KOPT-K1 (cell line): ENCODE data around the gene RAB11FIP3.
"Not testable (repeated sequence)": the region's sequence is repeated elsewhere in the genome, so short reads cannot be mapped to it uniquely, and the experiment has no call there.

Source experiments
- H3K27ac ChIP-seq: fragments of 200-600 bp; sonication (generic); 2 replicates; pipeline ENCODE4 v1.5.1; 2016; ENCODE audit warnings: antibody characterized with exemption, mild to moderate bottlenecking, low read depth, low read length; ENCODE audit not compliant: poor library complexity, severe bottlenecking
- H3K36me3 ChIP-seq: fragments of 200-600 bp; sonication (generic); 2 replicates; pipeline ENCODE4 v1.5.1; 2017; ENCODE audit warnings: antibody characterized with exemption, mild to moderate bottlenecking, low read length, moderate library complexity; ENCODE audit not compliant: insufficient read depth
- H3K9me3 ChIP-seq: fragments of 200-600 bp; sonication (generic); 2 replicates; pipeline ENCODE4 v1.5.1; 2017; ENCODE audit warnings: antibody characterized with exemption, low read length, mild to moderate bottlenecking; ENCODE audit not compliant: insufficient read depth, poor library complexity, severe bottlenecking

RAB11FIP3 gene

DNA sequence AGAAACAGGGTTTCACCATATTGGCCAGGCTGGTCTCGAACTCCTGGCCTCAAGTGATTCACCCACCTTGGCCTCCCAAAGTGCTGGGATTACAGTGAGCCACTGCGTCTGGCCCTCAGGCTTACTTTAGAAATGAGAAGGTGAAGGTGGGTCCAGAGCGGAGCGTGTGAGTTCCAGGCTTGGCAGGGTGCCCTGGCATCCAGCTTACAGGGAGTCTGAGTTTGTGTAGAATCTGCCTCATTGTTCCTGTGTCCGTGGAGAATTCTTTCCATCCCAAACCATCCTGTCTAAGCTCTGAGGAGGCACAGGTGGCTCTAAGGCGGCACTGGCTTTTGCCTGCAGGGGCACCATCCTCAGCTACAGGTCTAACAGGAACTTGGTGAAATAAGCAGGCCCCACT lies 50.6 kb downstream of the RAB11FIP3 start:
- Histone ChIP-seq H3K36me3 (peaks cover 24% of the 10 kb centered on the region; the same call in 1 of the 2 replicates), H3K27ac (no peak overlapping the region), H3K9me3 (no peaks in the 10 kb centered on the region)

GRCh38 chr16:477301-478157 lies 52.1 kb downstream of the RAB11FIP3 start:
- Histone ChIP-seq H3K9me3 (no peaks in the 10 kb centered on the region), H3K27ac (no peak overlapping the region), H3K36me3 (peaks cover 21% of the 10 kb centered on the region; the same call in 1 of the 2 replicates)

- H3K36me3 ChIP-seq = peaks cover 28% of the 10 kb centered on the region; the same call in 1 of the 2 replicates
- not testable (repeated sequence) for H3K27ac ChIP-seq, H3K9me3 ChIP-seq
These were observed 52.8 kb downstream of the RAB11FIP3 start for GRCh38 chr16:478287-478686.

GRCh38 chr16:482468-483185 lies 57.2 kb downstream of the RAB11FIP3 start:
- Histone ChIP-seq H3K9me3 (no peaks in the 10 kb centered on the region), H3K36me3 (peaks cover 20% of the 10 kb centered on the region; the same call in 1 of the 2 replicates), H3K27ac (no peak overlapping the region)

GRCh38 chr16:483341-484075 lies 58.1 kb downstream of the RAB11FIP3 start:
- peaks cover 26% of the 10 kb centered on the region; the same call in 1 of the 2 replicates for H3K36me3 ChIP-seq
- no peak overlapping the region for H3K27ac ChIP-seq
- H3K9me3 ChIP-seq = no peaks in the 10 kb centered on the region

DNA sequence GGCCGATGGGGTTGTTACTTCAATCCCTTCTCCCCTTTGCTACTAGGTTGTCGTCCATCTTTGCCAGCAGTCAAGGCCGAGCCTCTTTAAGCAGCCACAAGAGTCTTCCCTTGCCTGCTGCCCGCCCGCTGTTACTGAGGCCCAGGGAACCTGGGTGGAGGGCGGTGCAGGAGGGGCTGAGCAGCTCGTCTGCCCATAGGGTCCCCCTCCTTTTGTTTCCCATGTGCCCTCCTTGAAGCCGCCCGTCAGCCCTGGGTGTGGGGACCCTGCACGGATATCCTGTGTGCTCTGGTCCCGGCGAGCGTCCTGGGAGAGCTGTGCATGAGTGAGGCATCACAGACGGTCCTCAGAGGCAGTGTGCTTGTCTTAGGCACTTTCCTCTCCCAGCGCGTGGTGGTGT lies 64.2 kb downstream of the RAB11FIP3 start:
- no peaks in the 10 kb centered on the region for H3K9me3 ChIP-seq
- H3K27ac ChIP-seq = no peak overlapping the region
- H3K36me3 ChIP-seq = peaks cover 43% of the 10 kb centered on the region; the same call in 1 of the 2 replicates

GRCh38 chr16:490768-491167 lies 65.3 kb downstream of the RAB11FIP3 start:
- H3K36me3 ChIP-seq = peaks cover 43% of the 10 kb centered on the region; the same call in 1 of the 2 replicates
- no peaks in the 10 kb centered on the region for H3K9me3 ChIP-seq
- no peak overlapping the region for H3K27ac ChIP-seq

- Histone ChIP-seq H3K36me3 (peaks cover 43% of the 10 kb centered on the region; the same call in 1 of the 2 replicates), H3K27ac (no peak overlapping the region), H3K9me3 (no peaks in the 10 kb centered on the region)
These were observed 65.9 kb downstream of the RAB11FIP3 start for GRCh38 chr16:491220-491919.

- no peaks in the 10 kb centered on the region for H3K9me3 ChIP-seq
- peaks cover 43% of the 10 kb centered on the region; the same call in 1 of the 2 replicates for H3K36me3 ChIP-seq
- H3K27ac ChIP-seq = no peak overlapping the region
These were observed 66.9 kb downstream of the RAB11FIP3 start for GRCh38 chr16:492211-492875.

DNA sequence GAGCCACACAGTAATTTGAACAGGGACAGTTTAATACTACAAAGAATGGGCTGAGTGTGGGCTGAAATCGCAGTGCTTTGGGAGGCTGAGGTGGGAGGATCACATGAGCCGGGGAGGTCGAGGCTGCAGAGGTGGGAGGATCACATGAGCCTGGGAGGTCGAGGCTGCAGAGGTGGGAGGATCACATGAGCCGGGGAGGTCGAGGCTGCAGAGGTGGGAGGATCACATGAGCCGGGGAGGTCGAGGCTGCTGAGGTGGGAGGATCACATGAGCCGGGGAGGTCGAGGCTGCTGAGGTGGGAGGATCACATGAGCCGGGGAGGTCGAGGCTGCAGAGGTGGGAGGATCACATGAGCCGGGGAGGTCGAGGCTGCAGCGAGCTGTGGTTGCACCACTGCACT lies 69.2 kb downstream of the RAB11FIP3 start:
- peaks cover 25% of the 10 kb centered on the region; the same call in 1 of the 2 replicates for H3K36me3 ChIP-seq
- not testable (repeated sequence) for H3K27ac ChIP-seq, H3K9me3 ChIP-seq

DNA sequence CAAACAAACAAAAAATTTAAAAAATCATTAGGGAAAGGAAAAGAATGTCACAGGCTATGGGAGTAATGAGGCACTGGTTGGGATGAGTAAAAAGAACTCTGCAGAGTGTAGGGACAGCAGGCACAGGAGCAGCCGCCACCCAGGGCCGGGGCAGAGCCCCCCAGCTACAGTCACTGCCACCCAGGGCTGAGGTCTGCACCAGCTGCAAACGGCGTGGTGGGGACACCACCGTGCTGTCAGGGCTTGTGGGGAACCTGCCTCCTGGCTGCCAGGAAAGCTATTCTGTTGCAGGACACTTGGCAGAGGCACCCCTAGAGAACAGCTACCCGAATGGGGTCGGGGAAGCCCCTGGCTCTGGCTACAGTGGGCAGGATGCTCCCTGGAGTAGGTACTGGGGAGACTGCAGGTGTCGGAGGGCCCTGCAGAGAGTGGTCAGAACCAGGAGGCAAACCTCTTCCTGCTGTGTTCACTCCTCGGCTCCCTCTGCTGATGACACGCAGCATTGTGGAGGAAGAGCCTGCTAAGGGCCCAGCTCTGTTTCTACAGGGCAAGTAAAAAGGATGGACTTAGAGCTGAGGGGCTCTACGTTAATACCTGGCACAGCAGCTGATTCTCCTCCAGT lies 69.8 kb downstream of the RAB11FIP3 start:
- no peak overlapping the region for H3K27ac ChIP-seq
- peaks cover 19% of the 10 kb centered on the region; the same call in 1 of the 2 replicates for H3K36me3 ChIP-seq
- no peaks in the 10 kb centered on the region for H3K9me3 ChIP-seq

DNA sequence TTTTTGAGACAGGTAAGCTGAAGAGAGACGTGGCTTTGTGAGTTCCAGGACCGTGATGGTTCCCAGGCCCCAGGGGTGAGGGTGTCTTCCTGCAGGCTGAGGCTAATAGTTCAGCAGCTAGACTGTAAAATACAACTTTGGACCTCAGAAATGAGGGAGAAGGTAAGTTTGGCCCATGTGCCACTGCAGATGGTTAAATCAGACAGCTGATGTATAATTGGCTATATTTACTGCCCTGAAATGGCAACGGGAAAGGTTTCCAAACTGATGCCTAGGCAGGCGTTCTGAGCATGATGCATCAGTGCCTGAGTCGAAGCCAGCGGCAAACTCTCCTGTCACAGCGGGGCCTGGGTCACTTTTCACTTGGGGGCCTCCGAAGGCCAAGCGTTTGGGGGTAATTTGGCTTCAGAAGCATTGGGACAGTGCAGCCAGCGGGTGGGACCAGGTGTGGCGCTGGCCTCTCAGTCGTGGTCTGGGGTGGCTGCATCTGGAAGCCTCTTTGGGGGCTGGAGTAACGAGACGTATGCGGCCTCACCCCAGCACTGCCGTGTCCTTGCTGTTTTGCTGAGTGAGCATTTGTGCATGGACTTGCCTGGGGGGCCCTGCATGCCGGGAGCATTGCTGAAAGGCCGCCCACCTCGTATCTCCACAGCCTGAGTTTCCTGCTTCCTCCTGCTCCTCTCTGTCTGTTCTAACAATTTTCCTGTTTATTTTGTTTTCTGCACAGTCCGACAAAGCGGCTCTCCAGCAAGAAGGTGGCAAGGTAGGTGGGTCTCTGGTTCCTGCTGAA lies 70.8 kb downstream of the RAB11FIP3 start:
- H3K36me3 ChIP-seq = peaks cover 9% of the 10 kb centered on the region; the same call in 1 of the 2 replicates
- H3K27ac ChIP-seq = no peak overlapping the region

GRCh38 chr16:497258-497657 lies 71.8 kb downstream of the RAB11FIP3 start:
- Histone ChIP-seq H3K27ac (no peak overlapping the region), H3K36me3 (no peaks in the 10 kb centered on the region; the same call in 1 of the 2 replicates), H3K9me3 (no peaks in the 10 kb centered on the region)

More for the DNA sequence above, 70.8 kb downstream of the RAB11FIP3 start:
- no peaks in the 10 kb centered on the region for H3K9me3 ChIP-seq
